GM12801 (cell line): ENCODE data around the gene CCR7.

ENCODE experiments used
- CTCF ChIP-seq: IDR thresholded peaks from one replicate; pipeline ENCODE4 v1.5.1; 2011; ENCODE audit warnings: control low read depth; ENCODE audit not compliant: insufficient read length; ENCODE audit errors: extremely low read depth

Gene CCR7

DNA sequence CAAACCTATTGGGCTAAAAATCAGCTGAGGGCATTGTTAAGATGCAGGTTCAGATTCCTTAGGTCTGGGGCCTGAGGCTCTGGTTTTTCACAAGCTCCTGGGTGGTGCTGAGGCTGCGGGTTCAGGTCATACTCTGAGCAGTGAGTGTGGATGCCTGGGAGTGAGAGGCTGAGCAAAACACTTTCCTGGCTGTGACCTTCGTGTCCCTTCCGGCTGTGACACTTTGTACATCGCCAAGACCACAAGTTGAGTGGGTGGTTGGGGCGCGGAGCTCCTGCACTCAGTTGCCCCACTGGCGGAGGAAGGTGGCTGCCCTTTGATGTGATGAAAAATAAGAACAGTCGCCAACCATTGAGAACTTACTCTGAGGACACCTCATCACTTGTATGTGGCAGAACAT is 24.8 kb downstream of the CCR7 start:
- TF ChIP-seq CTCF = no peak

DNA sequence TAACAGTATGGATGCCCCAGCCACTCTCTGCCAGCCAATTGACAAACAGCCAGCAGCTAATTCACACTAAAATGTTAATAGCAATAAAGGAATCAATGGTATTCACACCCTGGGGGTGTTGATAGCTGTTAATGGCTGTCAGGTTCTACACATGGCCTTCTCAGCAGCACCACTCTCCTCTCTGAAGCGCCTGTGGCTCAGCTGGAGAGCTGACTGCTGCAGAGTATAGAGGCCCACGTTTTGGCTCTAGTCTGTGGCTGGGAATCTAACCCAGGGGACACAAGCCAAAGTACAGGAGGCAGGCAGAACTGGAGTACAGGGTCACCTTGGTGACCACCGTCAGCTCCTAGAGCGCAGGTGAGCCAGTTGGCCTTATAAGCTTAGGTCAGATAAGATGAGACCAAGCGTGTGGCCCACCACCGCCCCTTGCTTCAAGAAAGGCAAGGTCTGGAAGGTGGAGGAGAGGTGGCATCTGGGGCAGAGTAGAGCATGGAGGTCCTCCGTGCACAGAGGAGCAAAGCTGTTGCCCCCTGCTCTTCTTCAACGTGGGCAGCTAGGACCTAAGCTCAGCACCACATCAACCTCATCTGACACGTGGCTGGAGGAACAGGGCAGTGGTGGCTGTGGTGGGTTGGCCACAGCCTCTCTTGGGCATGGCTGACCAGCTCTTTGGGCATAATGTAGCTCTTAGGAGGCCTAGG is 25.4 kb downstream of the CCR7 start:
- no peak for TF ChIP-seq CTCF

DNA sequence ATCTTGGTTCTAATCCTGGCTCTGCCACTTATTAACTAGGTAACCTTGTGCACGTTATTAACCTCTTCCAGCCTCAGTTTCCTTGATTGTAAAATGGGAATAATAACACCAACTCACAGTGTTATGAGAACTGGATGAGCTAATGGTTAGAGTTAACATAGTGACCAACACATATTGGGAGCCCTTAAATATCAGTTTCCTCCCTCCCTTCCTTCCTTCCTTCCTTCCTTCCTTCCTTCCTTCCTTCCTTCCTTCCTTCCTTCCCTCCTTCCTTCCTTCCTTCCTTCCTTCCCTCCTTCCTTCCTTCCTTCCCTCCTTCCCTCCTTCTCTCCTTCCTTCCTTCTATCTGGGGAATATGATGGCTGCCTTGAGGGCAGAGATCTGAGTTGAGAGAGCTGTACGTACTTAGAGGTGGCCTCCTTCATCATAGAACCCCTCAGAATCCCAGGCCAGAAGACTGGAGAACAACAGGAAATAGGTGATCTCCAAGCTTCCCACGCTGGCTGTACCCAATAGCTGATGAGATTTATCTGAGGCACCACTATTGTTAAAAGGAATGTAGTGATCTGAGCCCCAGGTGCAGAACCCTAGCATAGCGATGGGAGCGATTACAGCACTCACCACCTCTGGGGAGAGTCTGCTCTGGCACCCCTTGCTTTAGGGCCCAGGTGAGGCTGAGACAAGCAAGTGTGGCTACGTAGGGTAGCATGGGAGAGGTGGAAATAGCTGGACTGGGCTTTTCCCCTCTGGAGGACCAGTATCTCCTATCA is 26.2 kb downstream of the CCR7 start:
- TF ChIP-seq CTCF = no peak

- TF ChIP-seq CTCF = no peak
Measured at GRCh38 chr17:40538019-40538935, 27.0 kb downstream of the CCR7 start.

DNA sequence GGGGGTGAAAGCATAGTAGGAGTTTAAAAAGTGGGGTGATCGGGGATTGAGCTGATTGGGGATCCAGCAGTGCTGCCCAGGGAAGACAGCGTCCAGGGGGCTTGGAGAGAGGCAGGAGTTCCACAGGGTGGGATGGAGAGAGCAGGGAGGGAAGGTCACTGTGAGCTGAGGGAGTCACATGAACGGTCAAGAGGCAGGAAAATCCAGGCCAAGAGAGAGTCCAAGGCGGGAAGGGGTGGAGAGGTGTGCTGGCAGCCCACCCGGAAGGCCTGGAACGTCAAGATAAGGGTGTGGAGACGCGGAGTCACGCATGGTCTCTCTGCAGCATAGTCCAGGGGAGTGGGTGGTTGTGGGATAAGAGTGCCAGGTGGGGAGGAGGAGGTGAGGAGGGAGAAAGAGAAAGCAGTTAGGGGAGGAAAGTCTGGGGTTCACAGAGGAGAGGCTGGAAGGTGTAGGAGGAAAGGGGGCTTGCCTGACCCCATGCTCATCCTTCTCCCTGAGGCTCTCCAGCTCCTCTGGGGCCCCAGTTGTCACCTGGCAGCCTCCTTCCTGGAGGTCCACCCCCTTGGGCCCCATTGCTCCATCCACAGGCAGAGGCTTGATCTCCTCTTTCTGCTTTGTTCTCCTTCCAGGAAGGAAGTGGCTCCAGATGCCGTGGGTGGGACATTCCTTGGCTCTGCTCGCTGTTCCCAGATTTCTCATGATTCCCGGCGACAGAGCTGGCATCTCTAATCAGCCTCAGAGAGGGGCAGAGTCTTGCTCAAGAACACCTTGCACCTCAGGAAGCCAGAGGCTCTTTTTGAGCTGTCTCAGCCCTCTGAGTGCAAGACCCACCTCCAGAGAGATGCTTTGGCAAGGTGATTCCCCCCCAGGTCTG is 28.7 kb downstream of the CCR7 start:
- no peak for TF ChIP-seq CTCF

DNA sequence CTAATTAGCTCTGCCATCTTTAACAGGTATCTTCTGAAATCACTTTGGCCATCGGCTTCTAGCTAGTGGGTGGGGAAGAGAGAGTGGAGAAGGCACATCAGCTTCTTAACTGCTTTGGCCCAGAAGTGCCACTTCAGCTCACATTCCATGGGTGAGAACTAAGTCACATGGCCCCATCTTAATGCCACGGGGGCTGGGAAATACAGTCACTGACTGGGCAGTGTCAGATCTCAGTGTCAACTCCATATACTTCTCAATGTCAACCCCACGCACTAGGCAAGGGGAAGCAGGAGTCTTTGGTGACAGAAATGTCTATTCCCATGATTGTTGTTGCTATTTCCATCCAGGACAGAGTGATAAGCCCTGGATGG is 29.4 kb downstream of the CCR7 start:
- TF ChIP-seq CTCF = no peak

DNA sequence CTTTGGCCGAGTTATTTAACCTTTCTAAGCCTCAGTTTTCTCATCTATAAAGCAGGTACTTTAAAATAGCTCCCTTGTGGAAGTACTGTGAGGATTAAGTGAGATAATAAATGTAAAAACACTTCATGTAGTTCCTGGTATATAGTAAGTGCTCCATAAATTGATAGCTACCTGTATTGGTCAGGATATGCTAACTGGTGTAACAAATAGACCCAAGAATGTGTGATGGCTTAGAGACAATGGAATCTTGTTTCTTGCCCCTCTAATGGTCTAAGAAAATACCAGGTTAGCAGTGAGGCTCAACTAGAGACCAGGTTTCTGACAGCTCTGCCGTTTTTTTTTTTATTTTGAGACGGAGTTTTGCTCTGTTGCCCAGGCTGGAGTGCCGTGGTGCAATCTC is 29.8 kb downstream of the CCR7 start:
- TF ChIP-seq CTCF = no peak
